GM21737 (cell line): ENCODE data around the gene CYBA.
"Not testable (repeated sequence)": the region's sequence is repeated elsewhere in the genome, so short reads cannot be mapped to it uniquely, and the experiment has no call there.

Experiments used
- ATAC-seq: cut with Tn5 transposase; IDR thresholded peaks from one replicate; pipeline ENCODE4 v1.9.1; 2021; ENCODE audit warnings: mild to moderate bottlenecking, moderate library complexity; ENCODE audit not compliant: unreplicated experiment

The CYBA gene

DNA sequence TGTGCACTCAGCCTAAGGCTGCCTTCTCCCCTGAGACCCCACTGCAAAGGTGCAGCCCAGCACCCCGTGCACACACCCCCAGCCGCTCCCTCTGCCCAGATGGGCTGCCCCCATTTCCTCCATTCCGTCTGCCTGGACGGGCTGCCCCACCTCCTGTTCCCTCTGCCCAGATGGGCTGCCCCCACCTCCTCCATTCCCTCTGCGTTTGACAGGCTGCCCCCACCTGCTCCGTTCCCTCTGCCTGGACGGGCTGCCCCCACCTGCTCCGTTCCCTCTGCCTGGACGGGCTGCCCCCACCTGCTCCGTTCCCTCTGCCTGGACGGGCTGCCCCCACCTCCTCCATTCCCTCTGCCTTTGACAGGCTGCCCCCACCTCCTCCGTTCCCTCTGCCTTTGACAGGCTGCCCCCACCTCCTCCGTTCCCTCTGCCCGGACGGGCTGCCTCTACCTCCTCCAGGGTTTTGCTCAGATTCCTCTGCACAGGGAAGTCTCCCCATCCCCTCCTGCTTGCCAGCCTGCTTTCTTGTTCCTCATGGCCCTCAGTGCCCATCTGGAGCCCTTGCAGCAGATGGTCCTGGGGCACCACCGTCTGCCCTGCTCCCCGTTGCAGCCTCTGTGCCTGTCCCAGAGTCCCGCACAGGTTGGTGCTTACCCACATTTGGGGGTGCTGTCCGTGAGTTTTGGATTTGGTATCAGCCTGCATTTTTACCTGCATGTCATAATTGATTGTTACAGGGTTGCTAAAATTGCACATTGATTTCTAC is 35.9 kb downstream of the CYBA start:
- no peak for ATAC-seq

DNA sequence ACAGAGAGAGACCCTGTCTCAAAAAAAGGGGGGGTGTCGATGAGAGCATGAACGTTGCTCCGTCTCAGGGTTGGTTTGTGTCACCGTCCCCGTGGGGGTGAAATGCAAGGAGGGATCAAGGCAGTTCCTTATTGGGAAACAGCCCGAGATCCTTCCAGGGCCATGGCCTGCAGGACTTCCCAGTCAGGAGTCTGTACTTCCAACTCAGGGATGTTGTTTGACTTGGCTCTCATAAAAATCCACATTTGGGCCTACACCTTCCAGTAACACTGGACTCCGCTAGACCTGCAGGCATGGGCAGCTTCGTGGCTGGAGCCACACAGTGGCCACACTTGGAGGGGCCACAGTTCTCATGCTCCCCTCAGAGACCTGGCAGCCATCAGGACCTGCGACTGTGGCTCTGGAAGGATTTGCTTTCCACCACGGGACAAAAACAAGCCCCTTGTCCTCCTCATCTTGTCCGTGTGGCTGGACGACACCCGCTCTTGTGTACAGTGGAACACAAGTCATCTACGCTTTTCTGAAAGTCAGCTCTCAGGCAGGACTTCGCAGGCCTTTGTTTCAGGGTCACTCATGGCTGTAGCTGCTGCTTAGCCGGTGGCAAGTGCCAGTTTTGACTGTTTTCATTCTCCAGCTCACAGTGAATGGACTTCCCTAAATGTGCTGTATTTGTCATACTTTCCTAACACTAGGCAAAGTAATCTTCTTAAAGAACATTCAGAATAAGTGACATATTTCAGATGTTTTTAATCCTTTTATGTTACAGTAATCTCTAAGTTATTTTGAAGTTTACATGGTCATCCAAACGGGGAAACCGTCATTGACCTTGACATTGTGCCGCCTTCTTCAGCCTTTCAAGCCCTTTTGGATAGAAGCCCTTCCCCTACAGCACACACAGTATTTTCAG is 36.7 kb downstream of the CYBA start:
- no peak for ATAC-seq

DNA sequence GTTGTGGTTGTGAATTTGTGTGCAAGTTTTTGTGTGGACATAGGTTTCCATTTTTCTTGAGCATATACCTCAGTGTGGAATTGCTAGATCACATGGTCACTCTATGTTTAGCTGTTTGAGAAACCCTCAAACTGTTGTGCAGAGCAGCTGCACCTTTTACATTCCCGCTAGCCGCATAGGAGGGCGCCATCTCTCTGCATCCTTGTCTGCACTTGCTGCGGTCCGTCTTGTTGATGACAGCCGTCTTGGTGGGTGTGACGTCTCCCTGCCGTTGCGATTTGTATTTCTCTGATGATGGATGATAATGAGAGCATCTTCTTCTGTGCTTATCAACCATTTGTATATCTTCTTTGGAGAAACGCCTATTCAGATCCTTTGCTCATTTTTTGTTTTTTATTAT is 37.6 kb downstream of the CYBA start:
- no peak for ATAC-seq

GRCh38 chr16:88610909-88611812 is 39.7 kb downstream of the CYBA start:
- ATAC-seq: no peak

- ATAC-seq: no peak
Measured at GRCh38 chr16:88610080-88610479, 40.8 kb downstream of the CYBA start.

GRCh38 chr16:88609426-88609825 is 41.4 kb downstream of the CYBA start:
- not testable (repeated sequence) for ATAC-seq

DNA sequence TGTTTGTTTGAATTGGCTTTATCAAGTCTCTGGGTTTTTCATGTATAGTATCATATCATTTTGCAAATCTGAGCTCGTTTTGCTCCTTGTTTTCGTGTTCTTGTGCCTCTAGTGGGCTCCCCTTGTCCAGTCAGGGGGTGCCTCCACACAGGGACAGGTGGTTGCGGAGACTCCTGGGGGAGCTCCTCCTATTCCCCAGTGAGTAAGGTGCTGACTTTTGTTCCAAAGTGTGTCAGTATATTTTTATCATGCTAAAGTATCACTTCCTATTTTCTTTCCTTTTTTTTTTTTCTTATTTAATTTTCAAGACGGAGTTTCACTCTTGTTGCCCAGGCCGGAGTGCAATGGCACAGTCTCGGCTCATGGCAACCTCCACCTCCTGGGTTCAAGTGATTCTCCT is 42.8 kb downstream of the CYBA start:
- ATAC-seq: no peak

- ATAC-seq: no peak
Measured at GRCh38 chr16:88606148-88606757, 44.6 kb downstream of the CYBA start.

DNA sequence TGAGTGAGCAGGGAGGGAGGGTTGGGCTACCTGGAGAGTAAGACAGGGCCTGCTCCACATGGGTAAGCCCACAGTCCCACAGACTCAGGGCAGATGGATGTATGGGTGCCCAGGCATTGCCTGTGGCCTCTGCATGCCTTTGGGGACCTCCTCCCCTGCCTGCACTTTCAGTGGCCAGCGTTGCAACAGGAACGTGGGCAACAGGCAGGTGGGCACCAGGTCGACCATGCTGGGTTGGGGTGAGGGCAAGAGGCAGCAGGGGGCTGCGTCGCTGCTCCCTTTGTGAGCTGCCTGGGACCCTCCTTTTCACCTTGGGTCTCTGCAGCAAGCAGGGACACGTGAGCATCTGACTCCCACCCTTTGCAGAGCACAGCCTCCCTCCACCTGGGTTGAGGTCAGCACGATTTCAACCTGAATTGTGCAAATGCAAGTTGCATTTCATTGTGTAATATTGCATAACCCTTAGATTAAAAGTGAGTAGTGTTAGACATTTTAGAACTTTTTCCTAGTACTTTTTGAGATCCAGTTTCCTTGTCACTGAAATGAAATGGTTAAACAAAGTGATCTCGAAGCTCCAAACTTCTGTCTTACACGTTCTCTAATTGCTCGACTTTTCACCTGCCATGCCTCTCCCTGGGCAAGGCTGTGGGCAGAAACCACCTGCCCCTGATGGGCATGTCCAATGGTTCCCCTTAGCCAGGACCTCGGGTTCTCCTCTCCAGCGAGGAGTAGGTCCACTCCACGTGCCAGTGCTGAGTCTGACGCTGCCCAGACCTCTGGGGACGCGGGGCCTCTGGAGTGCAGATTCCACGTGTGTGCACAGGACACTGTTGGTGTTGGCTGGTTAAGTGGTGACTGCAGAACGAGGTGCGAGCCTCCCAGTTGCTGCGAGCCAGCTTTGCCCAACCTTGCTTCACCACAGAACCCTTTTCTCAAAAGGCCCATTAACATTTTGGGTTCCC is 45.4 kb downstream of the CYBA start:
- no peak for ATAC-seq

DNA sequence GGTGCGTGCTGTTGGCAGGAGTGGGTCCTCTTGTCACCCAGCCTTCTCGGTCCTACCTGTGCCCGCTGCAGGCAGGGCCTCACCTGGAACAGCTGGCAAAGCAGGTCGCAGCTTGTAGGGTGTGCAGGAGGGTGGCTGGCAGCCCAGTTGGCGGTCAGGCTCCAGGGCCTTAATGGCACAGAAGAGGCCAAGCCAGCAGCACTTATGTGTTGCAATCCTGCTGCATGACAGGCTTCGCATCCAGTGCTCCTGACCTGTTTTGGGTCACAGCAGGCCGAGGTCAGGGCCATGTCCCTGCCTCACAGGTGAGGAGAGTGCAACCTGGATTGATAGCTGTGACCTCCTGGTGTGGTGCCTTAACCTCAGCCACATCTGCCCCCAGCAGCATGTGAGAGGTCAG is 48.8 kb downstream of the CYBA start:
- no peak for ATAC-seq

DNA sequence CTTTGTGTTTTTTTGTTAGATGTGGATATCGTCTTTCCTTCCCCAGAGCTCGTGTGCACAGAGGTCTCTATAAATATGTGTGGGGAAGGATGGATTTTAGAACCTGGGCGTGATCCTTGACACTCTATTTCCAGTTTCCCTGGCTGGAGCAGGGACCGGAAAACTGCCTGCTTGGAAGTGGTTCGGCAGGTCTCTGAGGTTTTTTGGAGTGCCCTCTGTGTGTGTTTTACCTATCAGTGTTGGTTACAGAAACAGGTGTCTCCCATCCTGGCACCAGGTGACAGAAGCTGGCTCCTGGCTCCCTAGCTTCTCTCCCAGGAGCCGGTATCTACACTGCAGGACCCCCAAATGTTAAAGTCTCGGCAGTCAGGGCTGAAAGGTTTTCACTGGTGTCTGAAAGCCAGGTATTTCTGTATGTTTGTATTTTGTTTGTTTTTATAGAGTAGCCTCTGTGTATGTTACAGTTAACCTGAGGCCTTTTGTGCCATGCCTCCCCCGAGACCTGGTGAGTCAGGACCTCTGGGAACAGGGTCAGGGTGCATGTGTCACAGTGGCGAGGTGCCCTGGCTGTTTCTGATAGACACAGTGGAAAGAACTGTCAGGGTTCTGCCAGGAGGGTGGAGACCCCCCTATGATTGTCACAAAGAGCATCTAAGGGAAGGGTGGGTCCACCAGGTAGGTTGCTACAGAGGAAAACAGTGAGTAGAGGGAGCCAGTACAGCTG is 49.4 kb downstream of the CYBA start:
- ATAC-seq: no peak

DNA sequence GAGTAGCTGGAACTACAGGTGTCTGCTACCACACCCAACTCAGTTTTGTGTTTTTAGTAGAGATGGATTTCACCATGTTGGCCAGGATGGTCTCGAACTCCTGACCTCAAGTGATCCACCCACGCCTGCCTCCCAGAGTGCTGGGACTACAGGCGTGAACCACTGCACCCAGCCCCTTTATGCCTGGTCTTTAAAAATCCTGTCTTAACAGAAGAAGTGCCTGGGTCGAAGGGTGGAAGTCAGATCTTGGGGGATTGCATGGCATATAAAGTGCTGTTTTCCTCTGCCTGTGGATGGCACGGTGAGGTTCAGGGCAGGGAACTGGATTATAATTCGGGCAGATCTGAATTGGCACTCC is 50.3 kb downstream of the CYBA start:
- no peak for ATAC-seq

DNA sequence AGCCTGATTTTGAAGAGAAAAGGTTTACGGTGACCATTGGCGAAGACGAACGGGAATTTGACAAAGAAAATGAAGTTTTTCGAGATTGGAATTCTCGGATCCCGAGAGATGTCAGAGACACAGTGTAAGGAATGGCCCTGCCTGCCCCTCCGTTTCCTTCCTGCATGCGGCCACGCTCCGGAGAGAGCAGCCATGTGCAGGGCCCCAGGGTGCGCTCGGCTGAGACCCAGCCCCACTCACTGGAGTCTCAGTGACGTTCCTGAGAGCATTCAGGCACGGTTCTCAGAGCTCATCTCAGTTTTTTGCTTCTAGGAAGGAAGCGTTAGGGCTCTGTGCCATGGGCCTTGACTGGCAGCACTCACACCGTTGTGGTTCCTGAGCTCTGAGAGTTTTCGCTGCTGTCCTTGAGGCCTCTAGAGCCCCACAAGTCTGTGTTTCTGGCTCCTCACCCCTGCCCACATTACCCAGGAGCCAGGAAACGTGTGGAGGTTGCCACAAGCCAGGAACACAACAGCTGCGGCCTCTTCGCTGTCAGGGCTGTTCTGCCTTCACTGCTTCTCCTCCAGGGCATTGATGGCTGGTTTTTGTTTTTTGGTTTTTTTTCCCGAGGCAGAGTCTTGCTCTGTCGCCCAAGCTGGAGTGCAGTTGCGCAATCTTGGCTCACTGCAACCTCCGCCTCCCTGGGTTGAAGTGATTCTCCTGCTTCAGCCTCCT is 50.9 kb downstream of the CYBA start:
- ATAC-seq: no peak

GRCh38 chr16:88599092-88599733 is 51.6 kb downstream of the CYBA start:
- no peak for ATAC-seq

DNA sequence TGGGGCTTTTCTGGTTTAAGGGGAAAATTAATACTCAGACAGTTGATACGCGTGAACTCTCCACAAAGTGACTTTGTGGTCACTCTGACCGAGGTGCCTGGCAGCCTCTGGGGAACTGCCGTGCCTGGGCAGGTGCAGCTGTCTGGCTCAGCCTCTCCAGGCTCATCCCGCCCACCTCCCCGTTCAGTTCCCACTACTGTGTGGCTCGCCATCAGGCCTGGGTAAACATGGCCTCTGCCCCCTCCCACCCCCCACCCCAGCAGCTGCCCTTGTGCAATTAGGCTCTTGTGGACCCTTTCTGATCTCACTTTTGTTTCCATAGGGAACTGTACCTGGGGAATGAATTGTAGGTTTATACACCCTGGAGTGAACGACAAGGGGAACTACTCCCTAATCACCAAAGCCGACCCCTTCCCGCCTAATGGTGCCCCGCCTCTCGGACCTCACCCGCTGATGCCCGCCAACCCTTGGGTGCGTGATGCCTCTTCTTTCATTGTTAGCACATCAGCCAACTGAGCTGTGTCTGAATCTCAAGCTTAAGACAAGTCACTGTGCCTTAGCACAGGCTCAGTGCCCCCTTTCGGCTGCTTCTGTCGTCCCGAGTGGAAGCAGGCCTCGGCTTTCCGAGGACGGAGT is 52.9 kb downstream of the CYBA start:
- no peak for ATAC-seq

DNA sequence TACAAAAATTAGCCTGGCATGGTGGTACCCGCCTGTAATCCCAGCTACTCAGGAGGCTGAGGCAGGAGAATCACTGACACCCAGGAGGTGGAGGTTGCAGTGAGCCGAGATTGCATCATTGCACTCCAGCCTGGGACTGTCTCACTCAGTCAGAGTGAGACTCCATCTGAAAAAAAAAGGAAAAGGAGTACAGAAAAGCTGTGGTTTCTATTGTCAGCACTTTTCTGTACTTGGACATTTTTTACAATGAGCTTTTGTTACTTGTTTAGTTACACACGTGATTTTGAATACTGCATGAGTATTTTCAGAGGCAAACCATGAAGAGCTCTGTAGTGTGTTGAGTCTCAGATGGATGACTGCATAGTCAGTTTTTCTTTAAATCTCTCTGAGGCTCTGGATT is 54.4 kb downstream of the CYBA start:
- ATAC-seq: no peak

- ATAC-seq: no peak
Measured at GRCh38 chr16:88595921-88596320, 54.9 kb downstream of the CYBA start.
